Measurements from ENCODE around the gene SIGLEC7.

GRCh38 chr19:51138549-51138979, 3.5 kb upstream of the SIGLEC7 start:
- TF ChIP-seq CTCF (IDR thresholded peaks at IDR 0.05 in 8 of 11, conservative IDR thresholded peaks at IDR 0.05 in 3 of 11) (peak in 1 of 11 experiments; percentile 7), POLR2A (IDR thresholded peaks at IDR 0.05) (no peak)

Measured in spleen (tissue), 7 donors.